Measurements from ENCODE around the gene TMEM94.
"Not testable (repeated sequence)": the region's sequence is repeated elsewhere in the genome, so short reads cannot be mapped to it uniquely, and the experiment has no call there.

TMEM94 gene

GRCh38 chr17:75430159-75430974 lies 26.1 kb upstream of the TMEM94 start:
- Histone ChIP-seq H3K36me3 (no peaks in the 10 kb centered on the region), H3K27me3 (ENCODE audit: insufficient read depth, low read depth, severe bottlenecking) (no peaks in the 10 kb centered on the region), H3K9me3 (ENCODE audit: severe bottlenecking) (no peaks in the 10 kb centered on the region), H3K4me3 (ENCODE audit: low read depth, low read length) (no peak overlapping the region), H3K27ac (no peak overlapping the region)
- no peak for DNase-seq
- TF ChIP-seq CTCF (IDR thresholded peaks at IDR 0.05; ENCODE audit: low read depth, low read length), result no peak

GRCh38 chr17:75433218-75433783 lies 23.1 kb upstream of the TMEM94 start:
- no peaks in the 10 kb centered on the region for H3K9me3 ChIP-seq (ENCODE audit: severe bottlenecking)
- H3K4me3 ChIP-seq (ENCODE audit: low read depth, low read length), result no peak overlapping the region
- H3K27me3 ChIP-seq (ENCODE audit: insufficient read depth, low read depth, severe bottlenecking), result no peaks in the 10 kb centered on the region
- no peaks in the 10 kb centered on the region for H3K36me3 ChIP-seq
- no peak for TF ChIP-seq CTCF (IDR thresholded peaks at IDR 0.05; ENCODE audit: low read depth, low read length)
- H3K27ac ChIP-seq, result no peak overlapping the region
- DNase-seq, result no peak

- not testable (repeated sequence) for H3K27ac ChIP-seq; H3K36me3 ChIP-seq; H3K9me3 ChIP-seq (ENCODE audit: severe bottlenecking); DNase-seq; H3K27me3 ChIP-seq (ENCODE audit: insufficient read depth, low read depth, severe bottlenecking); H3K4me3 ChIP-seq (ENCODE audit: low read depth, low read length)
Measured at GRCh38 chr17:75434433-75434832, 22.0 kb upstream of the TMEM94 start.

- not testable (repeated sequence) for H3K36me3 ChIP-seq; H3K4me3 ChIP-seq (ENCODE audit: low read depth, low read length); H3K9me3 ChIP-seq (ENCODE audit: severe bottlenecking); H3K27me3 ChIP-seq (ENCODE audit: insufficient read depth, low read depth, severe bottlenecking); H3K27ac ChIP-seq; DNase-seq
Measured at GRCh38 chr17:75437404-75437803, 19.0 kb upstream of the TMEM94 start.

GRCh38 chr17:75439287-75439686 lies 17.1 kb upstream of the TMEM94 start:
- Histone ChIP-seq H3K9me3 (ENCODE audit: severe bottlenecking) (no peaks in the 10 kb centered on the region), H3K27me3 (ENCODE audit: insufficient read depth, low read depth, severe bottlenecking) (no peaks in the 10 kb centered on the region), H3K36me3 (no peaks in the 10 kb centered on the region), H3K4me3 (ENCODE audit: low read depth, low read length) (no peak overlapping the region), H3K27ac (no peak overlapping the region)
- TF ChIP-seq CTCF (IDR thresholded peaks at IDR 0.05; ENCODE audit: low read depth, low read length), result no peak
- no peak for DNase-seq

GRCh38 chr17:75440738-75441448 lies 15.5 kb upstream of the TMEM94 start:
- TF ChIP-seq CTCF (IDR thresholded peaks at IDR 0.05; ENCODE audit: low read depth, low read length), result no peak
- Histone ChIP-seq H3K36me3 (no peaks in the 10 kb centered on the region), H3K27me3 (ENCODE audit: insufficient read depth, low read depth, severe bottlenecking) (no peaks in the 10 kb centered on the region), H3K9me3 (ENCODE audit: severe bottlenecking) (no peaks in the 10 kb centered on the region), H3K27ac (no peak overlapping the region), H3K4me3 (ENCODE audit: low read depth, low read length) (no peak overlapping the region)
- DNase-seq, result no peak

All from WERI-Rb-1 (cell line).